Activated T-cell treated with anti-CD3 and anti-CD28 coated beads for 48 hours (primary cell): Measurements from ENCODE around the gene NINJ2.

Source experiments
- DNase-seq: peaks from one replicate; pipeline ENCODE4 v3.0.0-alpha.2; 2020; ENCODE audit warnings: low read depth

NINJ2 gene

GRCh38 chr12:546920-547845 is 116.1 kb downstream of the NINJ2 start:
- peak; percentile 73 for DNase-seq

GRCh38 chr12:546265-546919 is 116.9 kb downstream of the NINJ2 start:
- no peak for DNase-seq

- DNase-seq: no peak
Observed at GRCh38 chr12:545835-546234, 117.4 kb downstream of the NINJ2 start.

GRCh38 chr12:544941-545635 is 118.2 kb downstream of the NINJ2 start:
- DNase-seq: no peak

DNA sequence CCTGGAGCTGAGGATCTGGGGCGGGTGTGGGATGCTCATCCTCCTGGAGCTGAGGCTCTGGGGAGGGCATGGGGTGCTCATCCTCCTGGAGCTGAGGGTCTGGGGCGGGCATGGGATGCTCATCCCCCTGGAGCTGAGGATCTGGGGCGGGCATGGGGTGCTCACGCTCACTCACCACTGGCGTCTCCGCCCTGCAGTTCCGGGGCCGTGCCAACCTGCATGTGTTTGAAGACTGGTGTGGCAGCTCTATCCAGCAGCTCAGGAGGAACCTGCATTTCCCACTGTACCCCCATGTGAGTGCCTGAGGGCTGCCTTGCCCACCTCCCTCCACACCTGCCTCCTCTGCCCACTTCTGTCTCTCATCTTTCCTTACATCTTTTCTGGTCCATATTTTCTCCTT is 119.1 kb downstream of the NINJ2 start:
- DNase-seq: no peak

DNA sequence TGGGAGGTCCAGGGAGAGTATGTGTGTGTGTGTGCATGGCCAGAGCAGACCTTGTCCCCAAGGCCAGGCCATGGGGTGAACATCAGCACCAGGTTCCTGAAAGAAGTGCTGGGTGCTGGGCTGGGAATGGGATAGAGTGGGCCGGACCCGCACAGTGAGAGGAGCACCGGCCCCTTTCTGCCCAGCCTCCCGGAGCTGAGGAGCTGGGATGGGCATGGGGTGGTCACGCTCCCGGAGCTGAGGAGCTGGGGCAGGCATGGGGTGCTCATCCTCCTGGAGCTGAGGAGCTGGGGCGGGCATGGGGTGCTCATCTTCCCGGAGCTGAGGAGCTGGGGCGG is 120.2 kb downstream of the NINJ2 start:
- no peak for DNase-seq

DNA sequence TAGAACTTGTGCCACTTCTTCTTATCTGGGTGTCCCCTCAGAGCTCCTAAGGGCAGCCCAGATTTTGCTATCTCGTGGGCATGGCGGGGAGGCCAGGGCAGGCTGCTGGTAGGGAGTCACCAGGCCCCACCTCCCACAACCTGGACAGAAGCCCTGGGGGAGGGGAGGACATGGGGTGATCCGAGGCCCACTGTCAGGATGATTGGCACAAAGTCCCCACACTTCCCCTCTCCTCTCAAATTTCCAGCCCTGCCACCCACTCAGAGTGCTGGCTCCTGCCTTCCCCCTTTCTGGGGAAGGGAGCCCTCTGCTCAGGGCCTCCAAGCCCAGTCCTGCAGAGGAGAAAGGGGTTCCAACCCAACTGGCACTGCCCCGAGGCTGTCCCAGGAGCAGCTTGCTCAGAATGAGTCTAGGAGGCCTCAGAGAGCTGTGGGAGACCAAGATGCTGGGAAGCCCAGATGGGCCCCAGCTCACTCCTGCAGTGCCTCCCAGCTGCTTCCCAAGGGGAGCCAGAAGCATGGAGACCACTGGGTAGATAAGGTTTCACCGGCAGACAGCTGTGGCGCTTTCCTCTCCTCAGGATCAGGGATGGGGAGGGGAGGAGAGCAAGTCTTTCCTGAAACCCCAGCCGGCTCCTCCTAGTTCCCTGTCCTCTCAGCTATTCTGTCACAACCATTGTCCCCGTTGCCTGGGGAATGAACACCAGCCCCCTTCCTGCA is 120.7 kb downstream of the NINJ2 start:
- no peak for DNase-seq

DNA sequence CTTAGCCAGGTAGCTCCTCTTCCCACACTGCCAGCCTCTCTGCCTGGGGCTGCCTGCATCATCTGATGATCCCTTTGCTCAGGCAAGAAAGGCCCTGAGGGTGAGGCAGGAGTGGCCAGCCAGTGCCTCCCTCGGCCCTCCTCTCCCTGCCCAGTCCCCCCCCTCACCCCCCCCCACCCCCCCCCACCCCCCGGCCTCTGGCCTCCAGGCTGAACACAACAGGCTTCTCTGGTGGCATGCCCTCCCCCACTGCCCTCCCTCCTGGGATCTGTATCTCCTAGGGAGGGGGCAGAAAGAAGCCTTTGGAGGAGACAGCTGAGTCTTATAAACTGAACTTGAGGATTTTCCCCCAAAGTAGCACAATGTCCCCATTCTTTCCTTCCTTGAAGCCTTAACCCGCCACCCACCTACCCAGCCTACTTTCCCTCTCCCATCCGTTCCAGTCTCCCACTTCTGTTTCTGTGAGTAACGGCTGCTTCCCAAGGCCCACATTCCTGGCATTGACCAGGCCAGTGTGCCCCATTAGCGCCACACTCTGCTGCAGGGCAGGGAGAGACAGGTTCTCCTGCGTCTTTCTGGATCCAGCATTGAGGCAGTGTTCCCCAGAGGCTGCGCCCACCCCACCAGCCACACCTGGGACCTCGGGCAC is 121.4 kb downstream of the NINJ2 start:
- no peak for DNase-seq

DNA sequence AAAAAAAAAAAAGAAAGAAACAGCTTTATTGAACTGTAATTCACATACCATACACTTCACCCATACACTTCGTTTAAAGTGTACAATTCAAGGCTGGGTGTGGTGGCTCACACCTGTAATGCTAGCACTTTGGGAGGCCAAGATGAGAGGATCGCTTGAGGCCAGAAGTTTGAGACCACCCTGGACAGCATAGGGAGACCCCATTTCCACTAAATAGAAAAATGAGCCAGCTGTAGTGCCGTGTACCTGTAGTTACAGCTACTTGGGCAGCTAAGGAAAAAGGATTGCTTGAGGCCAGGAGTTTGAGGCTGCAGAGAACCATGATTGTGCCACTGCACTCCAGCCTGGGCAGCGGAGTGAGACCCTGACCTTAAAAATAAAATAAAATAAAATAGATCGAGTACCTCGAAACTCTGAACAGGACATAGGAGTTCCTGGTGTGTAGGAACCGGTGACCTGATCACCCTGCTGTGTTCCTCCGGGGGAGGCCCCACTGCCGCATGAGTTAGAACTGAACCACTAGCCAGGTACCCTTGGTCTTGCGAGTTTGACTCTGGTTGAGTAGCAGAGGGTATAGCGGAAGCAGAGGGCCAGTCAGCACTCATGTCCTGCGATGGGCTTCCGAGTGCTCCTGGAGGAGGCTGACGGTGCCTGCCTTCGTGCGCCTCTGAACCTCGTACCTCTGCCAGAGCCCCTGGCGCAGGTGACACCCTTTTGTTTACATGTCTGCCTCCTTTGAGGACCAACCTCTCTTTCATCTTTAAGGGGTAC is 123.5 kb downstream of the NINJ2 start:
- DNase-seq: no peak

DNA sequence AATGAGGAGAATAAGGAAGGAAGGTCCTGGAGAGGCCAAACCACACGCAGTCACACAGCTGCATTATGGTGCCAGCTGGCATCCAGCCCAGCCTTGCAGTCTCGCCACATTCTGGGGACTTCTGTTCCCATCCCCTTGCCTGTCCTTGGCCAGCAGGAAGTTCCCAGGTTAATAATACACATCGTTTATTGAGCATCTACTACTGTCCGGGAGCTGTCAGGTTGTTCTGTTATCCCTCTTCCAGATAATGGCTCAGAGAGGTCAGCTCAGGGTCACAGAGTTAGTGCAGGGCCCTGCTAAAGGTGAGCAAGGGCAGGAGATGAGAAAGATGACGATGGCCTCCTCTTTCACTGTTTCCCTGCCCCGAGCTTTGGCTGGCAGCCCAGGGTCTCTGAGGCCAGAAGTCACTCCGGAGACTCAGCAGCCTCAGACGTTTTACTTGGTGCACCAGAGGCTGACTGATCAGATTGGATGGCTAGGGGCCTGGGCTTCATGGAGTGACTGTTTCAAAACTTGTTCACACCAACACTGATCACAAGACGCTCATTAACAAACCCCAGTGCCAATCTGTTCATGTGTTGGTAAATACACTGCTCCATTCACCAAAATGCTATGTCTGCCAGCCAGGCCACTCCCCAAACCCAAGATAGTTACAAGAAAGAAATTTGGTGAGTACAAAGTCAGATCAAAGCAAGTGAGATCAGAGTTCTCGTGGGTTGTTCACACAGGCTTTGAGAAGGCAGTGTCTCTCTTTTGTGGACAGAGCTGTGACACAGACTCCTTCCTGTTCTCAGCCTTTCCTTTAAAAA is 124.3 kb downstream of the NINJ2 start:
- no peak for DNase-seq

GRCh38 chr12:537772-538171 is 125.5 kb downstream of the NINJ2 start:
- DNase-seq: no peak

- DNase-seq: no peak
Observed at GRCh38 chr12:536751-537245, 126.4 kb downstream of the NINJ2 start.

GRCh38 chr12:535396-535795 is 127.8 kb downstream of the NINJ2 start:
- DNase-seq: no peak

DNA sequence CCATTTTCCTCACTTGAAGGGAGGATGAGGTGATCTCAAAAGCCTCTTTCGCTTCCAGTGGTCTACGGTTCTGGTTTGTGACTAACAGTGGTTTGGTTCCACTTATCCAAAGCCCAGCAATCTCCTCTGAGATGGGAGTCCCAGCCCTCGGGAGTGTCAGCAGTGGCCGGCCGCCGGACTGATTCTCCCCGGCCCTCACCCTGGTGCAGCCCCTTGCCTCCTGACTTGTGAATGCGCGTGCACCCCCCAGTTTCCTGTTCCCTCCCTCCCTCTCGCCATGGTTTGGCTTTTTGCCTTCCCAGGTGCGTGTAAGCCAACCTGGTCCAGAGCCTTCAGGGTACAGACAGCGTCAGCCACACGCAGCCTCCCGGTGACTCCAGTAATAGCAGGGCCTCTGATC is 129.0 kb downstream of the NINJ2 start:
- DNase-seq: no peak

DNA sequence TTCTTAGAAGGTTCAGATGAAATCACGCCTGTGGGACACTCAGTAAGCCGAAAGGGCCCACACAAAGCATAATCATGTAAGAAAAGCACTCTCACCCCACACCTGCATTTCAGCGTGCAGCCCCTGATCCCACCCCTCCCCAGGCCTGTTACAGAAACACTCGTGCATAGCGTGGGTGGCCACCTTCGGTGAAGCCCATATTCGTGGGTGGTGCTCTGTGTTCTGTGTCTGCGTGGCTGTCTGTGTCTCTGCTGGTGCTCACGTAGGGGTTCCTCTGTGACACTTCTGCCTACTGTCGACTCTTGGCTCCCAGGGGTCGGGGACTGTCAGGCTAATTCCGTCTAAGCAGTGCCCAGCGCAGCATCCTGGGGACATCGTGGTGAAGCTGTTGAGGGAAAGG is 129.5 kb downstream of the NINJ2 start:
- DNase-seq: no peak

DNA sequence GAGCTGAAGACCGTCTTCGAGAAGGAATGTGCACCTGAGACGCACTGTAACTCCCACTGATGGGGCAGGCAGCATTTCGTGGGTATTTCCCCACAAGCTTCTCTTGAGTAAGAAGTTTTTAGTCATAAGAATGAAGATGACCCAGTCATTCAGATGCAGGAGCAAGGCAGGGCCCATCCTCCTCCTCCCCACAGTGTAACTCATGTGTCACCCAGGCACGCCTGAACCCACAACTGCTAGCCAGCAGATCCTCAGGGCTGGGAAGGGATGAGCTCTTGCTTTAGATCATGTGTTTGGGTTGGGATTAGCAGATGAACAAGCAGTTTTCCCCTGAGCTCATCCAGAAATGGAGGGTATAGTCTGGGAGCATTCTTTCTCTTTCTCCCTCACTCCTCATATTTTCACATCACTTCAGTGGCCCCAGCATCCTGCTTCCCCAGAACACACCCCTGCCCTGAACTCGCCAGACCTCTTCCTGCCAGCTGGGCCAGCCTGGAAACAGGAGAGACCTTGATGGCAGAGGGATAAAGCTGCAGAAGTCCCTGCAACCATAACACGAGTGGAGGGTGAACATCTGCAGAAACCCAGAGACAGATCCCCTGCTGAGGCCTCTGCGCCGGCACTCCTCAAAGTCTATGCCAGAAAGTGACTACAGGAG is 130.2 kb downstream of the NINJ2 start:
- DNase-seq: no peak

DNA sequence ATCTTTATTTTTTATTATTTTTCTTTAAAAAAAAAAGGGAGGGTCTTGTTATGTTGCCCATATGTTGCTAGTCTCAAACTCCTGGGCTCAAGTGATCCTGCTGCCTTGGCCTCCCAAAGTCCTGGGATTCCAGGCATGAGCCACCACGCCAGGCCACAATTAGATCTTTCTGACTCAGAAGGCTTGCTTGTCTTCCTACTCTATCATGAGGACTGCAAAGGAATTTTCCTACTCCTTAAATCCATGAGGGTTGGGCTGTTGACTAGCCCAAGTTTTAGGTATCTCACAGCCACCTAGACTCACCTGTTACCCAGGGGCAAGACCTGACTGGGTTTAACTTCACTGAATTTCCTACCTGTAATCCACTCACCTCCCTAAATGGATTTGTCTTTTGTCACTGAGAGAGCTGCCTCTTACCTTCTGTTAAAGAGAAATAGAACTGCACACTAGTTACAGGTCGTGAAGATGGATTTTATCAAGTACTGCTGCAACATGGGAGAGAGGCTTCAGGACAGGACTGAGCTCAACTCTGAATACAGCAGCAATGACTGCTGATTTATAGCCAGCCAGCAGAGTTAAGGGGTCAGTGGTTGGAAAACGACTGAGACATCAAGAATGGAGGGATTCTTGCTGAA is 131.2 kb downstream of the NINJ2 start:
- DNase-seq: no peak

DNA sequence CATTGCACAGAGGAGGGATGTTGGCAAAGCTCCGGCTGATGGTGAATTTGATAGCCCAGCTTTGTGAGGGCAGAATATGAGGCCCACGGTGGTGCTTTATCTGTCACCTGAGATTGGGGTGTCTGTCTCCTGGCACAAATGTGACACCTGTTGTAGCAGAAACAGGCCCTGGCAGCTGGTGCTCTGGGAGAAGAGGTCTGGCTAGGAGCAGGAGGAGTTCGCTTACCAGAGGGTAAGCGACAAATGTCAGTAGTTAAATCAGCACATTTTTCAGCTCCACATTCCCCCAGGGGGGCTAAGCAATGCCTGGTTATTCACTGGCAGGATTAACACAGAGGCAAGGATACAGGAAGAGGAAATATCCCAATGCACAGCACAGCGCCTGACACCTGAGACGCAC is 132.4 kb downstream of the NINJ2 start:
- no peak for DNase-seq

- no peak for DNase-seq
Observed at GRCh38 chr12:530308-530707, 132.9 kb downstream of the NINJ2 start.
